H1 (cell line): ENCODE results near the gene NF1. TPM values are rescaled to one million over a fixed set of nuclear protein-coding genes. Genes with fewer than 3 reads are reported as not detected.

Experiments used
- CTCF ChIA-PET: fragments of 300-600 bp; sonication (Branson Sonifier 250); formaldehyde crosslinking; loops from one replicate; lab custom pipeline; 2021; ENCODE audit not compliant: partially characterized antibody; lab: Charles Lee
- POLR2A ChIA-PET: fragments of 300-600 bp; sonication (Branson Sonifier 250); formaldehyde crosslinking; loops from one replicate; lab custom pipeline; 2021; ENCODE audit warnings: inconsistent platforms; ENCODE audit not compliant: partially characterized antibody; lab: Charles Lee
- DNase-seq, 2 experiments: peaks; one replicate each; pipeline versions ENCODE4 v3.0.0 to v3.0.0-alpha.2; 2010 to 2022; ENCODE audit warnings: low spot score in 2 of 2, low read depth in 1 of 2, mixed read lengths in 1 of 2
- FAIRE-seq: peaks from 2 replicates; lab custom pipeline; 2011; peaks lifted over from hg19 to GRCh38; lab: Jason Lieb, UNC
- H2AFZ ChIP-seq: 2 replicates; pipeline ENCODE4 v1.8.1; 2012; ENCODE audit warnings: low read length, inconsistent platforms
- H2AK5ac ChIP-seq: 2 replicates; pipeline ENCODE4 v1.6.1; 2013; ENCODE audit warnings: low read depth, low read length
- H2BK120ac ChIP-seq: replicated peaks from 2 replicates; pipeline ENCODE3; 2013; ENCODE audit warnings: low read depth, low read length, inconsistent platforms
- H2BK12ac ChIP-seq: 2 replicates; pipeline ENCODE4 v1.6.1; 2013; ENCODE audit warnings: low read depth, low read length
- H2BK15ac ChIP-seq: 2 replicates; pipeline ENCODE4 v1.6.1; 2013; ENCODE audit warnings: low read length
- H2BK20ac ChIP-seq: 2 replicates; pipeline ENCODE4 v1.6.1; 2013; ENCODE audit warnings: low read length
- H2BK5ac ChIP-seq: 2 replicates; pipeline ENCODE4 v1.6.1; 2013; ENCODE audit warnings: low read depth, low read length
- H3K14ac ChIP-seq: 2 replicates; pipeline ENCODE4 v1.6.1; 2013; ENCODE audit warnings: inconsistent platforms; ENCODE audit not compliant: insufficient read length
- H3K18ac ChIP-seq: 2 replicates; pipeline ENCODE4 v1.6.1; 2013; ENCODE audit warnings: low read length; ENCODE audit errors: extremely low read depth
- H3K23ac ChIP-seq: 2 replicates; pipeline ENCODE4 v1.6.1; 2013; ENCODE audit warnings: inconsistent platforms; ENCODE audit not compliant: insufficient read length
- H3K23me2 ChIP-seq: 2 replicates; pipeline ENCODE4 v1.6.1; 2013; ENCODE audit warnings: low read depth, low read length
- H3K27ac ChIP-seq: 2 replicates; pipeline ENCODE4 v1.6.1; 2011; ENCODE audit warnings: low read depth, low read length, inconsistent platforms
- H3K27me3 ChIP-seq, 4 experiments: replicated peaks in 1 of 4; 1 replicate in 1 of 4; 2 replicates in 3 of 4; pipeline versions ENCODE4 v1.6.1 to v1.8.1; 2011 to 2013; ENCODE audit warnings: low read length in 3 of 4, mild to moderate bottlenecking in 3 of 4, inconsistent platforms in 2 of 4, mixed read lengths in 2 of 4, moderate library complexity in 1 of 4; ENCODE audit not compliant: control insufficient read depth in 3 of 4, insufficient read depth in 3 of 4; ENCODE audit errors: extremely low read depth in 1 of 4
- H3K36me3 ChIP-seq, 4 experiments: 2 replicates each; pipeline versions ENCODE4 v1.6.1 to v1.8.1; 2011 to 2013; ENCODE audit warnings: mild to moderate bottlenecking in 4 of 4, low read length in 3 of 4, moderate library complexity in 2 of 4, control low read depth in 1 of 4, inconsistent platforms in 1 of 4; ENCODE audit not compliant: insufficient read depth in 4 of 4, control insufficient read depth in 2 of 4
- H3K4ac ChIP-seq: replicated peaks from 2 replicates; pipeline ENCODE3; 2013; ENCODE audit warnings: low read length, low read depth, mixed read lengths, inconsistent platforms; ENCODE audit not compliant: insufficient read length
- H3K4me1 ChIP-seq, 4 experiments: replicated peaks in 1 of 4; 1 replicate in 1 of 4; 2 replicates in 3 of 4; pipeline versions ENCODE4 v1.6.1 to v1.8.1; 2011 to 2013; ENCODE audit warnings: low read length in 3 of 4, inconsistent platforms in 2 of 4, mixed read lengths in 1 of 4; ENCODE audit not compliant: insufficient read depth in 4 of 4, control insufficient read depth in 3 of 4
- H3K4me2 ChIP-seq, 2 experiments: 2 replicates each; pipeline versions ENCODE4 v1.6.1 to v1.8.1; 2011 to 2013; ENCODE audit warnings: low read depth in 2 of 2, low read length in 2 of 2, control low read depth in 1 of 2, inconsistent platforms in 1 of 2, mild to moderate bottlenecking in 1 of 2; ENCODE audit not compliant: insufficient read depth in 1 of 2
- H3K4me3 ChIP-seq, 4 experiments: fragments of 200-600, 300-600 bp in 1 of 4; sonication (generic), shearing (Covaris generic), sonication (Bioruptor Twin) in 1 of 4; 2 replicates each; pipeline versions ENCODE4 v1.5.1 to v1.8.1; 2011 to 2016; ENCODE audit warnings: low read length in 4 of 4, low read depth in 3 of 4, control low read depth in 2 of 4, inconsistent platforms in 2 of 4, mild to moderate bottlenecking in 2 of 4, mixed read lengths in 1 of 4, moderate library complexity in 1 of 4; ENCODE audit not compliant: insufficient read depth in 2 of 4; ENCODE audit errors: extremely low read depth in 1 of 4
- H3K56ac ChIP-seq: replicated peaks from 2 replicates; pipeline ENCODE3; 2013; ENCODE audit warnings: low read depth, mild to moderate bottlenecking, mixed read lengths, low read length, inconsistent platforms; ENCODE audit not compliant: insufficient read length
- H3K79me1 ChIP-seq: 2 replicates; pipeline ENCODE4 v1.6.1; 2013; ENCODE audit warnings: low read depth, low read length, control low read depth
- H3K79me2 ChIP-seq, 2 experiments: 2 replicates each; pipeline versions ENCODE4 v1.6.1 to v1.8.1; 2012 to 2013; ENCODE audit warnings: low read length in 2 of 2, mild to moderate bottlenecking in 2 of 2, inconsistent platforms in 1 of 2; ENCODE audit not compliant: insufficient read depth in 2 of 2, control insufficient read depth in 1 of 2
- H3K9ac ChIP-seq, 4 experiments: replicated peaks in 1 of 4; 1 replicate in 1 of 4; 2 replicates in 3 of 4; pipeline versions ENCODE4 v1.6.1 to v1.8.1; 2011 to 2013; ENCODE audit warnings: low read depth in 3 of 4, low read length in 3 of 4, control low read depth in 2 of 4, mild to moderate bottlenecking in 2 of 4, moderate library complexity in 2 of 4, inconsistent platforms in 1 of 4; ENCODE audit errors: extremely low read depth in 1 of 4
- H3K9me3 ChIP-seq, 2 experiments: 2 replicates each; pipeline versions ENCODE4 v1.6.1 to v1.8.1; 2012 to 2013; ENCODE audit warnings: mild to moderate bottlenecking in 2 of 2, moderate library complexity in 2 of 2, control low read depth in 1 of 2, inconsistent platforms in 1 of 2, low read depth in 1 of 2, low read length in 1 of 2, mixed read lengths in 1 of 2; ENCODE audit not compliant: insufficient read depth in 2 of 2
- H4K20me1 ChIP-seq, 2 experiments: replicated peaks in 1 of 2; 2 replicates each; pipeline versions ENCODE3 to v1.8.1; 2011 to 2013; ENCODE audit warnings: inconsistent platforms in 2 of 2, low read length in 2 of 2, mild to moderate bottlenecking in 1 of 2; ENCODE audit not compliant: insufficient read depth in 2 of 2, control insufficient read depth in 1 of 2
- H4K5ac ChIP-seq: 2 replicates; pipeline ENCODE4 v1.6.1; 2013; ENCODE audit warnings: low read length, low read depth, mixed read lengths, inconsistent platforms; ENCODE audit not compliant: insufficient read length
- H4K8ac ChIP-seq: 2 replicates; pipeline ENCODE4 v1.8.0; 2013; ENCODE audit warnings: mild to moderate bottlenecking, moderate library complexity, low read length, inconsistent platforms; ENCODE audit not compliant: insufficient read depth; ENCODE audit errors: extremely low read depth
- H4K91ac ChIP-seq: replicated peaks from 2 replicates; pipeline ENCODE3; 2013; ENCODE audit warnings: low read length, mixed read lengths, inconsistent platforms; ENCODE audit not compliant: insufficient read length
- CREB1 ChIP-seq: IDR thresholded peaks from 2 replicates; pipeline ENCODE4 v1.6.1; 2012; ENCODE audit warnings: inconsistent platforms
- FOSL1 ChIP-seq: IDR thresholded peaks from 2 replicates; pipeline ENCODE4 v1.6.1; 2011; ENCODE audit warnings: mild to moderate bottlenecking, low read depth, low read length, moderate library complexity; ENCODE audit not compliant: insufficient read depth
- HDAC2 ChIP-seq, 2 experiments: fragments of 300-600 bp in 1 of 2; sonication (generic) in 1 of 2; IDR thresholded peaks; 2 replicates each; pipeline ENCODE4 v1.6.1; 2011 to 2012; ENCODE audit warnings: low read depth in 2 of 2, low read length in 2 of 2, mild to moderate bottlenecking in 2 of 2, moderate library complexity in 2 of 2, borderline replicate concordance in 1 of 2, inconsistent platforms in 1 of 2
- JUN ChIP-seq: IDR thresholded peaks from 2 replicates; pipeline ENCODE4 v1.6.1; 2011; ENCODE audit warnings: low read depth, mild to moderate bottlenecking, improper control_type of control experiment, low read length
- SP2 ChIP-seq: IDR thresholded peaks from 2 replicates; pipeline ENCODE4 v1.6.1; 2012; ENCODE audit warnings: mild to moderate bottlenecking, low read length, inconsistent platforms
- SP4 ChIP-seq: IDR thresholded peaks from 2 replicates; pipeline ENCODE4 v1.6.1; 2012; ENCODE audit warnings: low read length, inconsistent platforms
- TCF12 ChIP-seq: IDR thresholded peaks from 2 replicates; pipeline ENCODE4 v1.6.1; 2011; ENCODE audit warnings: low read depth, mild to moderate bottlenecking, low read length
- USF2 ChIP-seq: IDR thresholded peaks from 2 replicates; pipeline ENCODE4 v1.6.1; 2011; ENCODE audit warnings: low read length, improper control_type of control experiment
- WGBS, 2 experiments: shearing (Covaris generic) in 1 of 2; methylation state at CpG; one replicate each; pipeline versions ENCODE4 v1.1.6 to v1.1.7; 2013 to 2015; ENCODE audit warnings: low lambda C conversion rate in 2 of 2, mixed read lengths in 2 of 2, inconsistent platforms in 1 of 2, low coverage in 1 of 2, missing lambda C conversion rate in 1 of 2; ENCODE audit not compliant: insufficient replicate concordance in 2 of 2, insufficient coverage in 1 of 2, insufficient read length in 1 of 2; ENCODE audit errors: extremely low coverage in 1 of 2, missing lambda C conversion rate in 1 of 2; 5-methylcytosine and 5-hydroxymethylcytosine counted together
- polyA plus RNA-seq, 7 experiments: library from polyadenylated mRNA; depleted of rRNA in 3 of 7; stranded (reverse) in 5 of 7; unstranded in 2 of 7; fragments of >200 nt in 5 of 7; fragments of 200-250 nt in 2 of 7; gene quantifications; 1 replicate in 5 of 7; 2 replicates in 1 of 7; 4 replicates in 1 of 7; pipeline versions ENCODE4 v1.2.1 to v1.2.3, GENCODE V29; 2011 to 2013; ENCODE audit warnings: missing spikeins in 2 of 7, mixed read lengths in 2 of 7
- total RNA-seq: library from RNA; stranded (reverse); fragmentation: NEBNext Ultra II Directional; extraction: Animal tissue kit (Norgen Biotek cat#: 25700); gene quantifications from 2 replicates; pipeline ENCODE4 v1.2.1, GENCODE V29; 2021
- TF ChIP-seq, protein P1 (sequence below): IDR thresholded peaks from 2 replicates; pipeline ENCODE4 v1.6.1; 2012; ENCODE audit warnings: inconsistent platforms

The NF1 gene
- total and polyA plus RNA-seq, 2 of the 8 experiments (the other 6 are each of a cell fraction or from before 2014, with no cell fraction given) = 19.3 to 29.6 TPM

GRCh38 chr17:31155208-31155810 is 60.5 kb downstream of the NF1 start:
- no peak overlapping the region for H2AFZ ChIP-seq
- H3K4ac ChIP-seq = no peak overlapping the region
- H3K9me3 ChIP-seq = no peaks in the 10 kb centered on the region
- no peak overlapping the region for H2BK12ac ChIP-seq
- no peaks in the 10 kb centered on the region; a peak in 1 of 8 replicates for H3K36me3 ChIP-seq
- H3K23me2 ChIP-seq = no peaks in the 10 kb centered on the region
- no peak overlapping the region for H4K8ac ChIP-seq
- no peak overlapping the region for H4K5ac ChIP-seq
- no peaks in the 10 kb centered on the region; a peak in 1 of 7 replicates for H3K4me1 ChIP-seq
- WGBS, 2 experiments = 100% methylated on average over 1 of the region's 1 CpG; no CpG with 5 or more reads in 1 of the 2 experiments
- no peak overlapping the region for H2BK15ac ChIP-seq
- H2BK20ac ChIP-seq = no peak overlapping the region
- no peak overlapping the region for H2BK5ac ChIP-seq
- POLR2A ChIA-PET = interaction anchor here (2.0 kb wide), 1 partner anchor 9 kb away, joined by 10 read pairs; no protein-coding TSS in a partner anchor
- H3K56ac ChIP-seq = no peak overlapping the region
- no peak overlapping the region for H3K9ac ChIP-seq
- no peak for TF ChIP-seq USF2
- TF ChIP-seq SP4 = no peak
- TF ChIP-seq SP2 = no peak
- no peak for TF ChIP-seq CREB1
- TF ChIP-seq, protein P1, sequence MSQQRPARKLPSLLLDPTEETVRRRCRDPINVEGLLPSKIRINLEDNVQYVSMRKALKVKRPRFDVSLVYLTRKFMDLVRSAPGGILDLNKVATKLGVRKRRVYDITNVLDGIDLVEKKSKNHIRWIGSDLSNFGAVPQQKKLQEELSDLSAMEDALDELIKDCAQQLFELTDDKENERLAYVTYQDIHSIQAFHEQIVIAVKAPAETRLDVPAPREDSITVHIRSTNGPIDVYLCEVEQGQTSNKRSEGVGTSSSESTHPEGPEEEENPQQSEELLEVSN = no peak
- TF ChIP-seq FOSL1 = no peak
- TF ChIP-seq HDAC2 (IDR thresholded peaks at IDR 0.05; ENCODE audit: borderline replicate concordance in 1 of 2, low read depth in 2 of 2, low read length in 2 of 2) = no peak
- no peak for TF ChIP-seq JUN
- TF ChIP-seq TCF12 = no peak
- TF ChIP-seq, all 59 proteins: peak for 0
- Histone ChIP-seq H4K20me1 (no peaks in the 10 kb centered on the region), H3K27me3 (no peaks in the 10 kb centered on the region), H3K79me2 (peaks cover 0 to 4% of the 10 kb centered on the region in 2 experiments; a peak in 1 of 4 replicates), H3K79me1 (no peaks in the 10 kb centered on the region; the same call in 1 of the 2 replicates), H2BK120ac (no peak overlapping the region), H2AK5ac (no peak overlapping the region), H3K27ac (no peak overlapping the region), H3K14ac (no peak overlapping the region), H3K18ac (no peak overlapping the region), H3K23ac (no peak overlapping the region), H3K4me2 (no peak overlapping the region), H4K91ac (no peak overlapping the region), H3K4me3 (no peak overlapping the region)
- CTCF ChIA-PET = interaction anchor here (1.5 kb wide), 1 partner anchor 94 kb away, joined by 3 read pairs; no protein-coding TSS in a partner anchor
- DNase-seq (no peak), FAIRE-seq (no peak)
